NB4 (cell line): ENCODE results near the gene UBE2K.

Source experiments
- DNase-seq: peaks from one replicate; pipeline ENCODE4 v3.0.0; 2010; ENCODE audit warnings: low read depth
- H3K4me3 ChIP-seq: one replicate; pipeline ENCODE4 v1.5.1; 2011; ENCODE audit warnings: mild to moderate bottlenecking, low read depth, low read length, moderate library complexity
- MYC ChIP-seq: IDR thresholded peaks from 2 replicates; pipeline ENCODE4 v1.6.1; 2011; ENCODE audit warnings: low read depth, low read length
- POLR2A ChIP-seq: IDR thresholded peaks from 2 replicates; pipeline ENCODE4 v1.6.1; 2011; ENCODE audit warnings: mild to moderate bottlenecking; ENCODE audit not compliant: insufficient read length; ENCODE audit errors: extremely low read depth
- TF ChIP-seq, protein P1 (sequence below): IDR thresholded peaks from 2 replicates; pipeline ENCODE4 v1.6.1; 2011; ENCODE audit warnings: low read depth, low read length
- TF ChIP-seq, protein P2 (sequence below): IDR thresholded peaks from one replicate; pipeline ENCODE4 v1.5.1; 2012; ENCODE audit warnings: low read depth, low read length

UBE2K gene

DNA sequence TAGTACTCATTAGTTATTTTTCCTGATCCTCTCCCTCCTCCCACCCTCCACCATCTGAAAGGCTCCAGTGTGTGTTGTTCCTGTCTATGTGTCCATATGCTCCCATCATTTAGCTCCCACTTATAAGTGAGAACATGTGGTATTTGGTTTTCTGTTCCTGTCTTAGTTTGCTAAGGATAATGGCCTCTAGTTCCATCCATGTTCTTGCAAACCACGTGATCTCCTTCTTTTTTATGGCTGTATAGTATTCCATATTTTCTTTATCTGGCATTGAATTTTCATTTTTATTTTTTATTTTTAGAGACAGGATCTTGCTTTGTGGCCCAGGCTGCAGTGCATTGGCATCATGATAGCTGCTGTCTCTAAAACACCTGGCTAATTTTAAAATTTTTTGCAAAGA, 11.9 kb upstream of the UBE2K start:
- TF ChIP-seq, protein P1, sequence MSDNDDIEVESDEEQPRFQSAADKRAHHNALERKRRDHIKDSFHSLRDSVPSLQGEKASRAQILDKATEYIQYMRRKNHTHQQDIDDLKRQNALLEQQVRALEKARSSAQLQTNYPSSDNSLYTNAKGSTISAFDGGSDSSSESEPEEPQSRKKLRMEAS = no peak
- TF ChIP-seq, protein P2, sequence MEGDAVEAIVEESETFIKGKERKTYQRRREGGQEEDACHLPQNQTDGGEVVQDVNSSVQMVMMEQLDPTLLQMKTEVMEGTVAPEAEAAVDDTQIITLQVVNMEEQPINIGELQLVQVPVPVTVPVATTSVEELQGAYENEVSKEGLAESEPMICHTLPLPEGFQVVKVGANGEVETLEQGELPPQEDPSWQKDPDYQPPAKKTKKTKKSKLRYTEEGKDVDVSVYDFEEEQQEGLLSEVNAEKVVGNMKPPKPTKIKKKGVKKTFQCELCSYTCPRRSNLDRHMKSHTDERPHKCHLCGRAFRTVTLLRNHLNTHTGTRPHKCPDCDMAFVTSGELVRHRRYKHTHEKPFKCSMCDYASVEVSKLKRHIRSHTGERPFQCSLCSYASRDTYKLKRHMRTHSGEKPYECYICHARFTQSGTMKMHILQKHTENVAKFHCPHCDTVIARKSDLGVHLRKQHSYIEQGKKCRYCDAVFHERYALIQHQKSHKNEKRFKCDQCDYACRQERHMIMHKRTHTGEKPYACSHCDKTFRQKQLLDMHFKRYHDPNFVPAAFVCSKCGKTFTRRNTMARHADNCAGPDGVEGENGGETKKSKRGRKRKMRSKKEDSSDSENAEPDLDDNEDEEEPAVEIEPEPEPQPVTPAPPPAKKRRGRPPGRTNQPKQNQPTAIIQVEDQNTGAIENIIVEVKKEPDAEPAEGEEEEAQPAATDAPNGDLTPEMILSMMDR = no peak
- TF ChIP-seq MYC (no peak), POLR2A (no peak)
- H3K4me3 ChIP-seq = no peak overlapping the region
- DNase-seq = no peak

DNA sequence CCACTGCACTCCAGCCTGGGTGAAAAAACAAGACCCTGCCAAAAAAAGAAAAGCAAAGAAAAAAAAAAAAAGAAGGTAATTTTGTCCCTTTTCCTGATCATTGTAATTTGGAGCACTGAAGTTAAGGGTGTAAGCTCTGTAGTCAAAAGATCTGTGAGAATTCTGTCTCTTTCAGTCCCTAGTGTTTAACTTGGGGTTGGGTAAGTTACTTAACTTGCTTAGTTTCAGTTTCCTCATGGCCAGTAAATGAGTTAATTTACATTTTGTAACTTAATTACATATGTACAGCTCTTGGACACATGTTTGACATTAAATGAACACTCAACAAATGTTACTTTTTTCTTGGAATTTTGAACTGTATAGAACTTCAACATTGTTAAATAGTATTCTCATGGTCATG, 10.9 kb upstream of the UBE2K start:
- TF ChIP-seq MYC (no peak), POLR2A (no peak)
- TF ChIP-seq, protein P1 = no peak
- TF ChIP-seq, protein P2 = no peak
- no peak overlapping the region for H3K4me3 ChIP-seq
- peak; percentile 33 for DNase-seq

DNA sequence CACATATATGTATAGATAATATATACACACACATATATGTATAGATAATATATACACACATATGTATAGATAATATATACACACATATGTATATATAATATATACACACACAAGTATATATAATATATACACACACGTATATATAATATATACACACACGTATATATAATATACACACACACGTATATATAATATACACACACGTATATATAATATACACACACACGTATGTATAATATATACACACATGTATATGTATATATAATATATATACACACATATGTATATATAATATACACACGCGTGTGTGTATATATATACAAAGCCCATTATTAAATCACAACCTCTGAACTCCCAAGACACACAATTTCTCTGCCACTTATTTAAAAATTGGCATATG, 8.0 kb upstream of the UBE2K start:
- no peak for DNase-seq
- H3K4me3 ChIP-seq = no peak overlapping the region
- TF ChIP-seq, protein P2 = no peak
- TF ChIP-seq, protein P1 = no peak
- TF ChIP-seq POLR2A = no peak
- no peak for TF ChIP-seq MYC

DNA sequence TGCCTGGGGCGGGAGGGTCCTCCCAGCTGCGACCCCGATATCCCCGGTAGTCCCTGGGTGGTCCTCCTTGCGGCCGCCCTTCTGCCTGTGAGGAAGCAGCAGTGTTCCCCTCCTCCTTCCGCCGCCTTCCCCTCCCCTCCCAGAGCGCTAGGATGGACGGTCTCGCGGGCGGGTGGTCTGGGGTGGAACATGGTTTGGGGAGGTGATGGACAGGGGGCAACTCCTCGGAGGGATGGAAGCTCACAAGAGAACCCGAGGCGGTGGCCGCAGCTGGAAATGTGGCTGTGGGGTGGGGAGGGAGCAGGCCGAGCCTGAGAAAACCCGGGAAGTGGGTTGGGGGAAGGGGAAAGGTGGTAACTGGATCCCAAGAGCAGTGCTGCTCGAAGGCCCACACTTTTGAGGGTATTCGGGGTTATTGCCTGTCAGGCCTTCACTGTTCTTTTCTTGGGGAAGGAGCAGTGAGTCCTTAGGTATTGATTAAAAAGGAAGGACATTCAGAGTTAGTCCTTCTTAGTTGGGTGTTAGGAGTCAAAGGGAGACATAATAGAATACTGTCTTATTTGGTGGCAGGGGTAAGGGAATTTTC, 581 bp downstream of the UBE2K start:
- DNase-seq = peak; percentile 72
- TF ChIP-seq, protein P1 = peak; percentile 29; the same call in 1 of the 2 replicates
- TF ChIP-seq, protein P2 = no peak
- H3K4me3 ChIP-seq = peak overlapping the region; percentile 83

DNA sequence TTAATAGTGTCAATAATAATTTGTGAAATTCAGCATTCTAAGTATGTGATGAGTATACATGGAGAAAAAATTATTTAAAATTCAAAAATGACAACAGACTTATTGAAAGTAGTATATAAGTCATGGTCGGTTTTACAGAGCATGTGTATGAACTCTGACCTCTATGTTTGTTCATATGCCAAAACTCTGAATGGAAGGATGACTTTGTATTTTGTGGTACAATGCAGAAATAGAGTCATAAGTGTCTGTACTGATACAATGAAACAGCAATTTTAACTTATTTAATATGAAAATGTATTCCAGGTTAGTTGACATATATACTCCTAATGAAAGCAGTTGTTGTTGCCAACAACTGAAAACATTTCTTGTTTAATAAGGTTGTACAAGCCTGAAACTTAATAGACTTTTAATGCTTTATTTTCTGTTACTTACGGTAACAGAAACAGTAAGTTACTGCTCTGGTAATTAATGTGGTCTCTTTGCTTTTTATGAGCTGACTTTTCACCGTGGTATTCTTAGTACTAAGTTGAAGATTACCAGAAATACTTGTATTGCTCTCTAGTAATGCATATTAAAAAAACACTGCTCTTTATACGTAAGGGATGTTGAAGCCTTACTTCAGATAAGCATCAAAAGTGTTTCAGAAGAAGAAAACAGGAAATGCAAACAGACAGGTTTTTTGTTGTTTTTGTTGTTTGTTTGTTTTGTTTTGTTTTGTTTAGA, 1.9 kb downstream of the UBE2K start:
- H3K4me3 ChIP-seq = peak overlapping the region; percentile 83
- TF ChIP-seq, protein P2 = no peak
- TF ChIP-seq POLR2A (no peak), MYC (no peak)
- TF ChIP-seq, protein P1 = no peak
- peak; percentile 63 for DNase-seq
